ENCODE results near the gene TTC21A.
"Not testable (repeated sequence)": the region's sequence is repeated elsewhere in the genome, so short reads cannot be mapped to it uniquely, and the experiment has no call there.

Gene TTC21A

GRCh38 chr3:39107388-39108199, at the start of gene TTC21A, which contains the start of gene GORASP1:
Gene TTC21A (plus strand): TSS chr3:39107680. CDS start chr3:39107838, 158 bp downstream.
Gene GORASP1 (minus strand): TSS chr3:39107627. CDS start chr3:39107541, 86 bp downstream.
- Histone ChIP-seq H3K4me1 (ENCODE audit: control insufficient read depth in 2 of 2, insufficient read depth in 2 of 2, low read length in 2 of 2) (peaks cover 24 to 26% of the 10 kb centered on the region in 2 donors), H3K9me3 (ENCODE audit: control insufficient read depth in 2 of 2, low read length in 2 of 2) (no peaks in the 10 kb centered on the region)

GRCh38 chr3:39061228-39061627, 46.3 kb upstream of the TTC21A start:
- H3K36me3 ChIP-seq (ENCODE audit: control insufficient read depth in 2 of 2, insufficient read depth in 2 of 2, low read length in 2 of 2); H3K27me3 ChIP-seq (ENCODE audit: control insufficient read depth in 2 of 2, insufficient read depth in 2 of 2, low read length in 2 of 2); H3K4me3 ChIP-seq (ENCODE audit: low read length in 2 of 2); H3K9me3 ChIP-seq (ENCODE audit: control insufficient read depth in 2 of 2, low read length in 2 of 2); H3K4me1 ChIP-seq (ENCODE audit: control insufficient read depth in 2 of 2, insufficient read depth in 2 of 2, low read length in 2 of 2); H3K27ac ChIP-seq (ENCODE audit: low read depth in 2 of 2, low read length in 2 of 2); H3K9ac ChIP-seq (ENCODE audit: low read depth in 1 of 2, low read length in 2 of 2): not testable (repeated sequence)

More at GRCh38 chr3:39107388-39108199, at the start of gene TTC21A, which contains the start of gene GORASP1:
- peak within 1 kb of the TSS; percentile 89 to 92 for H3K27ac ChIP-seq (ENCODE audit: low read depth in 2 of 2, low read length in 2 of 2)
- no peaks in the 10 kb centered on the region for H3K27me3 ChIP-seq (ENCODE audit: control insufficient read depth in 2 of 2, insufficient read depth in 2 of 2, low read length in 2 of 2)
- H3K4me3 ChIP-seq (ENCODE audit: low read length in 2 of 2) = peak within 1 kb of the TSS; percentile 90
- H3K36me3 ChIP-seq (ENCODE audit: control insufficient read depth in 2 of 2, insufficient read depth in 2 of 2, low read length in 2 of 2) = no peaks in the 10 kb centered on the region
- H3K9ac ChIP-seq (ENCODE audit: low read depth in 1 of 2, low read length in 2 of 2) = peak within 1 kb of the TSS; percentile 85 to 93

- Histone ChIP-seq H3K9ac (ENCODE audit: low read depth in 1 of 2, low read length in 2 of 2) (no peak overlapping the region), H3K4me1 (ENCODE audit: control insufficient read depth in 2 of 2, insufficient read depth in 2 of 2, low read length in 2 of 2) (no peaks in the 10 kb centered on the region), H3K4me3 (ENCODE audit: low read length in 2 of 2) (no peak overlapping the region), H3K9me3 (ENCODE audit: control insufficient read depth in 2 of 2, low read length in 2 of 2) (no peaks in the 10 kb centered on the region), H3K27ac (ENCODE audit: low read depth in 2 of 2, low read length in 2 of 2) (no peak overlapping the region), H3K27me3 (ENCODE audit: control insufficient read depth in 2 of 2, insufficient read depth in 2 of 2, low read length in 2 of 2) (no peaks in the 10 kb centered on the region), H3K36me3 (ENCODE audit: control insufficient read depth in 2 of 2, insufficient read depth in 2 of 2, low read length in 2 of 2) (peaks cover 10 to 14% of the 10 kb centered on the region in 2 donors)
These were observed 45.3 kb upstream of the TTC21A start for GRCh38 chr3:39062180-39062579.

GRCh38 chr3:39063143-39063542, 44.3 kb upstream of the TTC21A start:
- no peak overlapping the region for H3K9ac ChIP-seq (ENCODE audit: low read depth in 1 of 2, low read length in 2 of 2)
- no peak overlapping the region for H3K4me3 ChIP-seq (ENCODE audit: low read length in 2 of 2)

GRCh38 chr3:39064646-39065045, 42.8 kb upstream of the TTC21A start:
- no peaks in the 10 kb centered on the region for H3K27me3 ChIP-seq (ENCODE audit: control insufficient read depth in 2 of 2, insufficient read depth in 2 of 2, low read length in 2 of 2)
- H3K9me3 ChIP-seq (ENCODE audit: control insufficient read depth in 2 of 2, low read length in 2 of 2) = no peaks in the 10 kb centered on the region
- H3K4me3 ChIP-seq (ENCODE audit: low read length in 2 of 2) = no peak overlapping the region
- H3K36me3 ChIP-seq (ENCODE audit: control insufficient read depth in 2 of 2, insufficient read depth in 2 of 2, low read length in 2 of 2) = peaks cover 21 to 27% of the 10 kb centered on the region in 2 donors
- no peaks in the 10 kb centered on the region for H3K4me1 ChIP-seq (ENCODE audit: control insufficient read depth in 2 of 2, insufficient read depth in 2 of 2, low read length in 2 of 2)
- no peak overlapping the region for H3K27ac ChIP-seq (ENCODE audit: low read depth in 2 of 2, low read length in 2 of 2)
- H3K9ac ChIP-seq (ENCODE audit: low read depth in 1 of 2, low read length in 2 of 2) = no peak overlapping the region

More at GRCh38 chr3:39063143-39063542, 44.3 kb upstream of the TTC21A start:
- no peaks in the 10 kb centered on the region for H3K4me1 ChIP-seq (ENCODE audit: control insufficient read depth in 2 of 2, insufficient read depth in 2 of 2, low read length in 2 of 2)
- H3K36me3 ChIP-seq (ENCODE audit: control insufficient read depth in 2 of 2, insufficient read depth in 2 of 2, low read length in 2 of 2) = peaks cover 17 to 19% of the 10 kb centered on the region in 2 donors
- H3K9me3 ChIP-seq (ENCODE audit: control insufficient read depth in 2 of 2, low read length in 2 of 2) = no peaks in the 10 kb centered on the region
- no peaks in the 10 kb centered on the region for H3K27me3 ChIP-seq (ENCODE audit: control insufficient read depth in 2 of 2, insufficient read depth in 2 of 2, low read length in 2 of 2)
- H3K27ac ChIP-seq (ENCODE audit: low read depth in 2 of 2, low read length in 2 of 2) = no peak overlapping the region

- Histone ChIP-seq H3K4me3 (ENCODE audit: low read length in 2 of 2) (no peak overlapping the region), H3K27me3 (ENCODE audit: control insufficient read depth in 2 of 2, insufficient read depth in 2 of 2, low read length in 2 of 2) (no peaks in the 10 kb centered on the region), H3K36me3 (ENCODE audit: control insufficient read depth in 2 of 2, insufficient read depth in 2 of 2, low read length in 2 of 2) (peaks cover 23 to 33% of the 10 kb centered on the region in 2 donors), H3K4me1 (ENCODE audit: control insufficient read depth in 2 of 2, insufficient read depth in 2 of 2, low read length in 2 of 2) (no peaks in the 10 kb centered on the region), H3K9ac (ENCODE audit: low read depth in 1 of 2, low read length in 2 of 2) (no peak overlapping the region), H3K27ac (ENCODE audit: low read depth in 2 of 2, low read length in 2 of 2) (no peak overlapping the region), H3K9me3 (ENCODE audit: control insufficient read depth in 2 of 2, low read length in 2 of 2) (no peaks in the 10 kb centered on the region)
These were observed 42.3 kb upstream of the TTC21A start for GRCh38 chr3:39065197-39065596.

GRCh38 chr3:39067286-39067685, 40.2 kb upstream of the TTC21A start:
- H3K36me3 ChIP-seq (ENCODE audit: control insufficient read depth in 2 of 2, insufficient read depth in 2 of 2, low read length in 2 of 2) = peaks cover 32 to 42% of the 10 kb centered on the region in 2 donors

GRCh38 chr3:39068556-39068955, 38.9 kb upstream of the TTC21A start:
- Histone ChIP-seq H3K9me3 (ENCODE audit: control insufficient read depth in 2 of 2, low read length in 2 of 2) (no peaks in the 10 kb centered on the region), H3K4me3 (ENCODE audit: low read length in 2 of 2) (no peak overlapping the region), H3K9ac (ENCODE audit: low read depth in 1 of 2, low read length in 2 of 2) (no peak overlapping the region), H3K4me1 (ENCODE audit: control insufficient read depth in 2 of 2, insufficient read depth in 2 of 2, low read length in 2 of 2) (no peaks in the 10 kb centered on the region), H3K36me3 (ENCODE audit: control insufficient read depth in 2 of 2, insufficient read depth in 2 of 2, low read length in 2 of 2) (peaks cover 41 to 53% of the 10 kb centered on the region in 2 donors), H3K27ac (ENCODE audit: low read depth in 2 of 2, low read length in 2 of 2) (no peak overlapping the region), H3K27me3 (ENCODE audit: control insufficient read depth in 2 of 2, insufficient read depth in 2 of 2, low read length in 2 of 2) (no peaks in the 10 kb centered on the region)

More at GRCh38 chr3:39067286-39067685, 40.2 kb upstream of the TTC21A start:
- Histone ChIP-seq H3K9me3 (ENCODE audit: control insufficient read depth in 2 of 2, low read length in 2 of 2) (no peaks in the 10 kb centered on the region), H3K27ac (ENCODE audit: low read depth in 2 of 2, low read length in 2 of 2) (no peak overlapping the region), H3K9ac (ENCODE audit: low read depth in 1 of 2, low read length in 2 of 2) (no peak overlapping the region), H3K4me3 (ENCODE audit: low read length in 2 of 2) (no peak overlapping the region), H3K4me1 (ENCODE audit: control insufficient read depth in 2 of 2, insufficient read depth in 2 of 2, low read length in 2 of 2) (no peaks in the 10 kb centered on the region), H3K27me3 (ENCODE audit: control insufficient read depth in 2 of 2, insufficient read depth in 2 of 2, low read length in 2 of 2) (no peaks in the 10 kb centered on the region)

GRCh38 chr3:39075910-39076309, 31.6 kb upstream of the TTC21A start:
- Histone ChIP-seq H3K27me3 (ENCODE audit: control insufficient read depth in 2 of 2, insufficient read depth in 2 of 2, low read length in 2 of 2) (no peaks in the 10 kb centered on the region), H3K27ac (ENCODE audit: low read depth in 2 of 2, low read length in 2 of 2) (no peak overlapping the region), H3K9ac (ENCODE audit: low read depth in 1 of 2, low read length in 2 of 2) (no peak overlapping the region), H3K9me3 (ENCODE audit: control insufficient read depth in 2 of 2, low read length in 2 of 2) (no peaks in the 10 kb centered on the region), H3K36me3 (ENCODE audit: control insufficient read depth in 2 of 2, insufficient read depth in 2 of 2, low read length in 2 of 2) (peaks cover 60 to 62% of the 10 kb centered on the region in 2 donors), H3K4me3 (ENCODE audit: low read length in 2 of 2) (no peak overlapping the region), H3K4me1 (ENCODE audit: control insufficient read depth in 2 of 2, insufficient read depth in 2 of 2, low read length in 2 of 2) (no peaks in the 10 kb centered on the region)

GRCh38 chr3:39079530-39079929, 27.9 kb upstream of the TTC21A start:
- Histone ChIP-seq H3K27me3 (ENCODE audit: control insufficient read depth in 2 of 2, insufficient read depth in 2 of 2, low read length in 2 of 2) (no peaks in the 10 kb centered on the region), H3K9me3 (ENCODE audit: control insufficient read depth in 2 of 2, low read length in 2 of 2) (no peaks in the 10 kb centered on the region), H3K4me1 (ENCODE audit: control insufficient read depth in 2 of 2, insufficient read depth in 2 of 2, low read length in 2 of 2) (no peaks in the 10 kb centered on the region), H3K27ac (ENCODE audit: low read depth in 2 of 2, low read length in 2 of 2) (no peak overlapping the region), H3K36me3 (ENCODE audit: control insufficient read depth in 2 of 2, insufficient read depth in 2 of 2, low read length in 2 of 2) (peaks cover 39 to 41% of the 10 kb centered on the region in 2 donors), H3K4me3 (ENCODE audit: low read length in 2 of 2) (no peak overlapping the region), H3K9ac (ENCODE audit: low read depth in 1 of 2, low read length in 2 of 2) (no peak overlapping the region)
